ENCODE results near the gene KCND3. TPM values are rescaled to one million over a fixed set of nuclear protein-coding genes. Genes with fewer than 3 reads are reported as not detected.

KCND3 gene
- total and polyA plus RNA-seq, 12 donors = 0.39 to 6.7 (median 3.1) TPM

DNA sequence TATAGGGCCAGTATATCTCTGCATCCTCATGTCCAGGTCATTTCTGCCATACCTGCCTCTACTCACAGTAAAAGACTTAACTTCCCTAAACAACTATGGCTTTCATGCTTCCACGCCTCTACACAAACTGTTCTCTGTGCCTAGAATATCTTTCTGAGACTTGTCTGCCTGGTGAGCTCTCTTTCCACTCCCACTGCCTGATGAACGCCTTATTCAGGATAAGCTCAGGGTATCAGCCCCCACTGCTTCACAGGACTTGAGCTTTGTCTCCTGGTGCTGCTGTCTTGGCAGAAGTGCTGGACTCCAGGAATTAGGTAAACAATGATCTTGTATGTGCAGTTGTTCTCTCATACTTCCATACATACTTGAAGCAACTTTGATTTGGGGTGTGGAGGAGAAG is 238.6 kb downstream of the KCND3 start:
- peaks cover 0 to 7% of the 10 kb centered on the region in 2 donors for H3K4me1 ChIP-seq (replicated peaks in 1 of 2)
- H3K4me3 ChIP-seq = no peak overlapping the region
- no peak overlapping the region for H3K27ac ChIP-seq
- TF ChIP-seq POLR2A (IDR thresholded peaks at IDR 0.05) = no peak
- TF ChIP-seq, protein P1, sequence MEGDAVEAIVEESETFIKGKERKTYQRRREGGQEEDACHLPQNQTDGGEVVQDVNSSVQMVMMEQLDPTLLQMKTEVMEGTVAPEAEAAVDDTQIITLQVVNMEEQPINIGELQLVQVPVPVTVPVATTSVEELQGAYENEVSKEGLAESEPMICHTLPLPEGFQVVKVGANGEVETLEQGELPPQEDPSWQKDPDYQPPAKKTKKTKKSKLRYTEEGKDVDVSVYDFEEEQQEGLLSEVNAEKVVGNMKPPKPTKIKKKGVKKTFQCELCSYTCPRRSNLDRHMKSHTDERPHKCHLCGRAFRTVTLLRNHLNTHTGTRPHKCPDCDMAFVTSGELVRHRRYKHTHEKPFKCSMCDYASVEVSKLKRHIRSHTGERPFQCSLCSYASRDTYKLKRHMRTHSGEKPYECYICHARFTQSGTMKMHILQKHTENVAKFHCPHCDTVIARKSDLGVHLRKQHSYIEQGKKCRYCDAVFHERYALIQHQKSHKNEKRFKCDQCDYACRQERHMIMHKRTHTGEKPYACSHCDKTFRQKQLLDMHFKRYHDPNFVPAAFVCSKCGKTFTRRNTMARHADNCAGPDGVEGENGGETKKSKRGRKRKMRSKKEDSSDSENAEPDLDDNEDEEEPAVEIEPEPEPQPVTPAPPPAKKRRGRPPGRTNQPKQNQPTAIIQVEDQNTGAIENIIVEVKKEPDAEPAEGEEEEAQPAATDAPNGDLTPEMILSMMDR (IDR thresholded peaks at IDR 0.05) = no peak
- DNase-seq = no peak
- intact Hi-C loops (cut with DNase I) = loop anchor here (5.0 to 10.0 kb wide), 2 partner anchors 34 to 246 kb away; partner anchors contain the start of genes ADORA3 (in 1 of the 2) and TMIGD3 (in 1 of the 2)
- H3K27me3 ChIP-seq = no peaks in the 10 kb centered on the region
- no peaks in the 10 kb centered on the region for H3K9me3 ChIP-seq (replicated peaks in 1 of 3)
- 74 to 82% (median 77%) methylated on average over 2 of the region's 2 CpGs for WGBS, 4 donors
- H3K36me3 ChIP-seq (replicated peaks in 1 of 2) = no peaks in the 10 kb centered on the region

DNA sequence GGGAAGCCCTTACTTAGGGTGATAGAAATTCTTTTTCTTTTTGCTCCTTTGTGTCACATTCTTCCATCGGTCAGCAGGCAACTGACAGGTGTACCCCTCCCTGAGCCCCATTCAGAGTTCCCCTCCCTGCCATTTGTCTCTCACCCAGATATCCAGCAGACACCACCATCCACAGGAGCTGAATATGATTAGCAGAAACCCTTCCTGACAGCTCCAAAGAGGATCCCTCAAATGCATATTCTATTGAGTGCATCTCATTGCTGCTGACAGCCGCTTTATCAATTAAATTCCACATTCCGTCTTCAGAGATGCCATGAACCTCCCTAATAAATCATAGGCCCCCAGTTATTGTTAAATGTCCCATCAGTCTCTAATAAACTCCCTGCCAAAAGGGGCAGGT is 239.8 kb downstream of the KCND3 start:
- WGBS, 4 donors = 75 to 86% (median 81%) methylated on average over 3 of the region's 3 CpGs

DNA sequence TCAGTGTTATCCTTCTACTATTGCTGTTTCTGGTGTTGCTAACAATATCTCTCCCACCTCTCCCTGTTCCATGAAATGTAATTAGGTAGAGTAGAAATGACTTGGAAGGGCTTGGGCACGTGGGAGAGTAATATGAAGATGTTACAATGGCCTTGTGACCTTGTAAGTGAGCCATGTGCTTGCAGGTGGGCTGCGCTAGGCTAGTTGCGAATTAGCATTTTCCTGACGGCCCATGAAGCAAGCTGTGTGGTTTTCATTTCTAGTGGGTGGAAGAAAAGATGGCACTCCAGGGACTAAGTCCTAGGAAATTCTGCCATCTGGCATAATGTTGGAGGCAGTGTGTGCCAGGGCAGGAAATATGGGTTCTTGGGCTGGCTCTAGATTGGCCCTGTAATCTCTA is 241.5 kb downstream of the KCND3 start:
- Histone ChIP-seq H3K36me3 (replicated peaks in 1 of 2) (no peaks in the 10 kb centered on the region), H3K27ac (no peak overlapping the region), H3K4me3 (no peak overlapping the region), H3K27me3 (no peaks in the 10 kb centered on the region), H3K9me3 (replicated peaks in 1 of 3) (no peaks in the 10 kb centered on the region), H3K4me1 (replicated peaks in 1 of 2) (no peaks in the 10 kb centered on the region)
- WGBS, 4 donors = 83 to 89% (median 85%) methylated on average over 4 of the region's 4 CpGs
- intact Hi-C loops (cut with DNase I) = no loop called here
- DNase-seq = no peak
- TF ChIP-seq, protein P1 (IDR thresholded peaks at IDR 0.05) = no peak
- TF ChIP-seq POLR2A (IDR thresholded peaks at IDR 0.05) = no peak

More for the DNA sequence above, 239.8 kb downstream of the KCND3 start:
- TF ChIP-seq, protein P1 (IDR thresholded peaks at IDR 0.05) = no peak
- TF ChIP-seq POLR2A (IDR thresholded peaks at IDR 0.05) = no peak
- H3K27ac ChIP-seq = no peak overlapping the region
- no peaks in the 10 kb centered on the region for H3K36me3 ChIP-seq (replicated peaks in 1 of 2)
- H3K27me3 ChIP-seq = no peaks in the 10 kb centered on the region
- intact Hi-C loops (cut with DNase I) = loop anchor here (5.0 to 10.0 kb wide), 2 partner anchors 32 to 245 kb away; partner anchors contain the start of genes ADORA3 (in 1 of the 2) and TMIGD3 (in 1 of the 2)
- H3K4me3 ChIP-seq = no peak overlapping the region
- no peak for DNase-seq
- H3K4me1 ChIP-seq (replicated peaks in 1 of 2) = peaks cover 0 to 5% of the 10 kb centered on the region in 2 donors
- H3K9me3 ChIP-seq (replicated peaks in 1 of 3) = no peaks in the 10 kb centered on the region

DNA sequence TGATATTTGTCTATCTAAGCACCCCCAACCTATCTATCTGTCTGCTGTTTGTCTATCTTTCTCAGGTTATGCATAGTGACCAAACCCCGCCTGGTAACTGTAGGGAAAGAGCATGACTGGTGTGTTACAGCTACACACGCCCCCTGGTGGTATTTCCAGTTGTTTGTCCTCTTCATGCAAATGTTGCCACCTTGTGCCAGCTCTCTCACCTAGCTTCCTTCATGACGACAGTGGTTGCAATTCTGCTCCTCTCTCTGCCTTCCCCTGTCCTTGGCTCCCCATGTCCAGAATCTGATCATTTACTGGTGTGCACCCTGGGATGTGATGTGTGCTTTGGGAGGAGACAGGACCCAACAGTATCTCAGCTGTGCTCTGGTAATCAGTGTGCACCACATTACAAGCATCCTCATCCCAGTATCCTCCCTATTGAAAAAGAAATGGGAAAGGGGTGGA is 242.2 kb downstream of the KCND3 start:
- no peak overlapping the region for H3K27ac ChIP-seq

More for the DNA sequence above, 242.2 kb downstream of the KCND3 start:
- WGBS, 4 donors = 43 to 61% (median 52%) methylated on average over 3 of the region's 3 CpGs
- intact Hi-C loops (cut with DNase I) = no loop called here
- TF ChIP-seq, protein P1 (IDR thresholded peaks at IDR 0.05) = peak; percentile 28 to 67 (median 54)
- no peak for TF ChIP-seq POLR2A (IDR thresholded peaks at IDR 0.05)
- H3K27me3 ChIP-seq = no peaks in the 10 kb centered on the region
- no peaks in the 10 kb centered on the region for H3K9me3 ChIP-seq (replicated peaks in 1 of 3)
- peak; percentile 46 to 76 (median 65) for DNase-seq
- H3K36me3 ChIP-seq (replicated peaks in 1 of 2) = no peaks in the 10 kb centered on the region
- H3K4me1 ChIP-seq (replicated peaks in 1 of 2) = no peaks in the 10 kb centered on the region
- no peak overlapping the region for H3K4me3 ChIP-seq
